Tracheal epithelial cell (primary cell): Measurements from ENCODE around the gene FIGNL1. TPM values are rescaled to one million over a fixed set of nuclear protein-coding genes. Genes with fewer than 3 reads are reported as not detected.

Experiments used
- total RNA-seq: library from RNA; depleted of rRNA; stranded (reverse); fragments of >200 nt; gene quantifications from 2 replicates; pipeline ENCODE4 v1.2.1, GENCODE V29; 2014

Gene FIGNL1, protein sequence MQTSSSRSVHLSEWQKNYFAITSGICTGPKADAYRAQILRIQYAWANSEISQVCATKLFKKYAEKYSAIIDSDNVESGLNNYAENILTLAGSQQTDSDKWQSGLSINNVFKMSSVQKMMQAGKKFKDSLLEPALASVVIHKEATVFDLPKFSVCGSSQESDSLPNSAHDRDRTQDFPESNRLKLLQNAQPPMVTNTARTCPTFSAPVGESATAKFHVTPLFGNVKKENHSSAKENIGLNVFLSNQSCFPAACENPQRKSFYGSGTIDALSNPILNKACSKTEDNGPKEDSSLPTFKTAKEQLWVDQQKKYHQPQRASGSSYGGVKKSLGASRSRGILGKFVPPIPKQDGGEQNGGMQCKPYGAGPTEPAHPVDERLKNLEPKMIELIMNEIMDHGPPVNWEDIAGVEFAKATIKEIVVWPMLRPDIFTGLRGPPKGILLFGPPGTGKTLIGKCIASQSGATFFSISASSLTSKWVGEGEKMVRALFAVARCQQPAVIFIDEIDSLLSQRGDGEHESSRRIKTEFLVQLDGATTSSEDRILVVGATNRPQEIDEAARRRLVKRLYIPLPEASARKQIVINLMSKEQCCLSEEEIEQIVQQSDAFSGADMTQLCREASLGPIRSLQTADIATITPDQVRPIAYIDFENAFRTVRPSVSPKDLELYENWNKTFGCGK
- total RNA-seq = 7.0 and 13.3 TPM in 2 replicates

GRCh38 chr7:50449881-50450589 is at the start of gene FIGNL1:
TSS of gene FIGNL1 (minus strand) at chr7:50450350. CDS start at chr7:50447287, 3,063 bp downstream.

Other genes starting within 250 kb of the FIGNL1 start
- gene IKZF1, start 145.6 kb downstream of the FIGNL1 start, total RNA-seq = 0.24 TPM in 1 of 2 replicates, not detected in the other
- not detected in 2 replicates for gene DDC, start 115.1 kb upstream of the FIGNL1 start, total RNA-seq